HG03175 (cell line): ENCODE measurements around the gene SYNDIG1L.
"Not testable (repeated sequence)": the region's sequence is repeated elsewhere in the genome, so short reads cannot be mapped to it uniquely, and the experiment has no call there.

Experiments
- ATAC-seq: cut with Tn5 transposase; IDR thresholded peaks from one replicate; pipeline ENCODE4 v1.9.1; 2021; ENCODE audit warnings: mild to moderate bottlenecking, moderate library complexity; ENCODE audit not compliant: unreplicated experiment

SYNDIG1L gene

DNA sequence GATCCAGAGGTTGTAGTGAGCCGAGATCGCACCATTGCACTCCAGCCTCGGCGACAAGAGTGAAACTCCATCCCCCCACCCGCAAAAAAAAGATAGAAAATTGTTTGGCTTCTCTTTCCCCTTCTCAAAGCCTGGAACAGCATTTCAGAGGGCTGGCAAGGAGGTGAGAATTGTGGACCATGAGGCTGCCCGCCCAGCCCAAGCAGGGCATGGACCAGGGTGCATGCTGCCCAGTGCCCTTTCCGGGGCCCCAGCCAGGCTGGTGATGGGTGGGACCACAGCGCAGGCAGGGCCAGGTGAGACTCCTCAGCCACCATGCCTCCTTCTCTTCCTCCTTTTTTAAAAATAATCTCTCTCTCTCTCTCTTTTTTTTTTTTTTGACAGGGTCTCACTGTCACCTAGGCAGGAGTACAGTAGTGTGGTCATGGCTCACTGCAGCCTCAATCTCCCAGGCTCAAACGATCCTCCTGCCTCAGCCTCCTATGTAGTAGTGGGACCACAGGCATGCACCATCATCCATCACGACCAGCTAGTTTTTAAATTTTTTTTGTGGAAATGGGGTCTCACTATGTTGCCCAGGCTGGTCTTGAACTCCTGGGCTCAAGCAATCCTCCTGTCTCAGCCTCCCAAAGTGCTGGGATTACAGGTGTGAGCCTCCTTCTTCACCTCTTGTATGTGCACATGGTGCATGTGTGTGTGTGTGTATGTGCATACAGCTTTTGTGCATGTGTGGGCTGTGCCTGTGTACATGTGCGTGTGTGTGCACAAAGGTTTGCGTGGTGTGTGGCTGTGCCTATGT is 22.2 kb downstream of the SYNDIG1L start:
- ATAC-seq, result no peak

DNA sequence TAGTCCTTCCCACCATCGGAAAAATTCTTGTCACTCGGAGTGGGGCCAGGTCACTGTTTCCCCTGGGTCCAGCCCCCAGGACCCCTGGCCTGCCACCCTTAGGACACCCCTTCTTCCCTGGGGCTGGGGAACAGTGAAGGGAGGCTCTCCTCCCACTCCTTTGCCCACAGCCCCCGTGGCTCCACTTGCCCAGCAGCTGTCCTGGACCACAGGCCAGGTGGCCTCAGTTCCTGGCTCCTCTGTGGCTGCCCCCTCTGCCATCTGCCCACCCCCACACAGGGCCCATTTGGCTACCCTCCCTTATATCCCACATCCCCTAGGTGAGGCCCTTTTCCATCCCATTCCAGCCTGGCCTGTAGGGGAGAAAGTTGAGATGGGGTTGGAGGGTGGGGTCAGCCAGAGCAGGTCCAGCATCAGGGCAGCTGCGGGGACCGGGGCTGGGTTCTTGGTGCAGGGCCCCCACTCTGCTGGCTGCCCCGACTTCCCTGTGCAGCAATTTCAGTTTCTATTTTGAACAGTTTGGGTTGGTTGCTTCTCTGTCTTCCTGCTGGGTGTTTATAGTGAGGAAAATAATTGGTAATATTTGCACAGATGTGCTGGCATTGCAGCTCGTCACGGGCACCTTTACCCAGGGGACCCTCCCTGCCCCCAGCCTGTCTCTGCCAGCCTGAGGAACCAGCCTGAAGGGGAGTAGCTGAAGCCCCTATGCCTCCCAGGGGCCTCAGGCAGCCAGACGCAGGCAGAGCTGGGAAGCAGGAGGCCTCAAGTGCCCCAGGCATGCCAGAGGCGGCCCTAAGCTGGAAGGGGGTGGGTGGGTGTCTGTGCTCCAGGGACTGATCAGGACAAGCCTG is 23.4 kb downstream of the SYNDIG1L start:
- ATAC-seq, result no peak

DNA sequence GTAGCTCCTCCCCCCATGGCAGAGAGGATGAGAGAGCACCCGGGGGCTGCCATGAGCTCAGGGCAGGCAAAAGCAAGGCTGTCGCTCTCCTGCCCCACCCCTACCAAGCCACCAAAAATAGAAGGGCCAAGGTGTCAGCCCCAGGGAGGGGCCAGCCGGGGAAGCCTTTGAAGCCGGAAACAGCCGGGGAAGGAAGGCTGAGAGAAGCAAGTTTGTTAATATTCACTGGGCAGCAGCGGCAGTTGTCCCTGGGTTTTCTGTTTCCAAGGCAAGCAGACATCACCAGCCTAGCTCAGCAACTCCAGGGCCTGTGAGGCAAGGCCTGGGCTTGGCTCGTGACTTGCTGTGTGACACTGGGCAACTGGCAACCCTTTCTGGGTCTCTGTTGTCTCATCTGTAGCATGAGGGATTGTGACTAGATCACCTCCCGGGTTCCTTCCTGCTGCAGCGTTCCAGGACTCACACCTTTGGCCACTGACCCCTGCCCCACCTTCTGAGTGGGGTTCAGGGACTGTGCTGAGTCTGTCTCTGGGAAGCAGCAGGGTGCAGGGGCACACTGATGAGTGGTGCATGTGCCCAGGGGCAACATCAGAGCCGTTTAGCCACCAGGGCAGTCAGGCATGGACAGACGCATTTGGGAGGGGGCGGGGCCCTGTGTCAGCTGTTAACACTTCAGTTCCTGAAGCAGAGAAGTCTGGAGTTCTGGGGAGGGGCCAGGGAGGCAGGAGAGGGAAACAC is 24.3 kb downstream of the SYNDIG1L start:
- peak; percentile 83 for ATAC-seq

DNA sequence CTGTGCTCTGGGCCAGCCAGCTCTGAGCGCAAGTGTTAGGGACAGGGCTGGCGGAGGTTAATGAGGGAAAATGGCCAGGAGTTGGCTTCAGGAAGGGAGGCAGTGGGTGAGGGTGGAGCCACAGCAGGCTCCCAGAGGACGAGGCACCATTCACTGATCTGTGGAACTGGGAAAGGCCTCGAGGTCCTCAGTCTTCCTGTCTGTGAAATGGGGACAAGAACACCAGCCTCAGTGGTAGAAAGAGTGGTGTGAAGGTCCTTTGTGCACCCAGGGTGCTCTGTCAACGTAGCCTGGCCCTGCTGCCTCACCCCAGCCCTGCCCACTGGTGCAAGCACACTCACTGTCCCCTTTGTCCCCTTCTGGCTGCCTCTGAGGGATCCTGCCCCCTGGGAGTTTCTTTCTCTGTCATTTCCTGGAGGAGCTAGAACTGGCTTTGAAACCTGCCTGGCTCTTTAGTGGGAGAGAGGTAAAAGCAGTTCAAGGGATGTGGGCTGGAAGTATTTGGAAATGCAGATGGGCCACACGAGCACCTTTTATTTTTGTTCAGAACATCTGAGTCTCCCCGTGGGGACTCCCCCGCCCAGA is 25.0 kb downstream of the SYNDIG1L start:
- no peak for ATAC-seq

DNA sequence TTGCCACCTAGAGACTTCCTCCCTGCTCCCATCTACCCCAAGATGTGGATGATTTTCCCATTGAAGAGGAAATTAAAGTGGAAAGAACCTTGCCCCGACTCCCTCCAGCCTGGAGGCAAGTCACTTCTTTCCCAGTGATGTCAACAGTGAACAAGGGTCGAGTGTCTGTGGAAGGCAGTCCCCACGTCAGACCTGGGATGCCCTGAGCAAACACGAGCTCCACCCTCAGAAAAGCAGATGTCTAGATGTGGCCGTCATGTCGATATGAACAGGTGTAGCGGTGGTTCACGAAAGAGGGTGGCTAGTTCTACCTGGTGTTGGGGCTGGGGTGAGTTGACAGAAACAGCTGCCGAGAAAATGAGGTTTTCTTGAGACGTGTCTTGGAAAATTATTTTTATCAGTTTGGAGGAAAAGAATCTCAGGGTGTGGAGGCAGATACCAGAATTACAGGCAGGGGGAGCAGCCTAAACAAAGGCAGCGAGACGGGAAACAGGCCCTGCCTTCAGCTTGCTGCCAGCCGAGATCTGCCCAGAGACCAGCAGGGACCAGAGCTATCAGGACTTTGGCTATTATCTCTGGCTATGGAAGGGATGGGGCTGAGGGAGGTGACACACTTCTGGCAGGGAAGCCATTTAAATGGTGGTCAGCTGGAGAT is 25.9 kb downstream of the SYNDIG1L start:
- ATAC-seq, result no peak

DNA sequence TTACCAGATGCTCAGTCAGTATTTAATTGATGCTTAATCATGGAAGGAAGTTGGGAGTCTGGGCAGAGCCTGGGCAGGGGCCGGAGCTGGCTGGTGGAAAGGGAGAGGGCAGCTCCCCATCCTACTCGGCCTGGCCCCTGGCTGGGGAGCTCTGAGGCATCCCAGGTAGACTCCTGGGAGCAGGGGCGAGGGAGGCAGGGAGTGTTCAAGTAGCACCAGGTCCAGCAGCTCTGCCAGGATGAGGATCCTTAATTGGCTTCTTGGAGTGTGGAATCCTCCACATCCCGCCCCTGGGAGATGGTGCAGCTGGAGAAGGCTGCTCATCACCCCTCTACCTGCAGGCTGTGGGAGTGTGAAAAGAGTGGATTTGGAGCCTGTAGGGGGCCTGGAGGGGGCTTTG is 30.9 kb downstream of the SYNDIG1L start:
- ATAC-seq, result no peak

DNA sequence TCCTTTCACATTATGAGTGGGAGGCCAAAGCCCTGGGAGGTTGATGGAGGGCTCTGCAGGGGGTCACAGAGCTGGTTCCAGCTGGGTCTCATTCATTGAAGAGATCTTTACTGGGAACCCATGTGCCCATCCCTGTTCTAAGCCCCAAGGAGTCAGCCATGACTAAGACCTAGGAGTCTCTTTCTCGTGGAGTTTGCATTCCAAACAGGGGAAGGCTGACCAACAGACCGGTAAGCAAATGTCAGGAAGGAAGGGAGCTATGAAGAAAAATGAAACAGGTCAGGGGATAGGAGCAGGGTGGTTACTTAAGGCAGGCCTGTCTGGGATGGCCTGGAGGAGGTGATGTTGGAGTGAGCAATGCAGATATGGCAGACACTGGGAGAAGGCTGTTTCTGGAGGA is 31.5 kb downstream of the SYNDIG1L start:
- no peak for ATAC-seq

DNA sequence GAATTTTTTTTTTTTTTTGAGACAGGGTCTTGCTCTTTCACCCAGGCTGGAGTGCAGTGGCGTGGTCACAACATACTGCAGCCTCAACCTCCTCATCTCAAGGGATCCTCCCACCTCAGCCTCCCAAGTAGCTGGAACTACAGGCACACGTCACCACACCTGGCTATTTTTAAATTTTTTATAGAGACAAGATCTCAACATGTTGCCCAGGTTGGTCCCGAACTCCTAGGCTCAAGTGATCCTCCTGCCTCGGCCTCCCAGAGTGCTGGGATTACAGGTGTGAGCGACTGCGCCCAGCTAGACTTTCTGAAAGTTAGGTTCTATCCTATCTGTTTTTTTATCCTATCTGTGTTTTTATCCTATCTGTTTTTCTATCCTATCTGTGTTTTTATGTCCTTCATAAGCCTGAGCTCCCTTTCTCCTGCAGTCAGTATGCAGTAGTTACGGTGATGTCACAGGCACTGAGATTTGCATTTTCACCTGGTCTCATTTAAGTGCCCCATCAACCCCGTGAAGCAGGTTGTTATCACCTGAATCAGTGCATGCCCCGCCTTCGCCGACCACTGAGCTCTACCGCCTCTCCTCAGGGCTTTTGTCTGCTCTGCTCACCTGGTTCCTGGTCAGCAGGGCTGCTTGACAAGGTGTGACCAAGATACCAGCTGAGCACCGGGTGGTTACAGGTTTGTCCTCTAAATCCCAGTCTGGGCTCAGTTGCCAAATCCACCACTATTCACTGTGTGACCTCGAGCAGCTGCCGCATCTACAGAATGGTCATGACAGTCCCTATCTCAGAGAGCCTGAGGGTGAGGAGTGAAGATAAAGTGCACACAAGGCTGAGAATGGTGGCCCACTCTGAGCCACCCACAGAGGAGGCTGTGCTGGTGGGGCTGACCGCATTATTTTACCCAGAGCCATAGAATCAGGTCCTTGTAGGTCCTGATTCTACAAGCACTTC is 33.1 kb downstream of the SYNDIG1L start:
- ATAC-seq, result no peak

DNA sequence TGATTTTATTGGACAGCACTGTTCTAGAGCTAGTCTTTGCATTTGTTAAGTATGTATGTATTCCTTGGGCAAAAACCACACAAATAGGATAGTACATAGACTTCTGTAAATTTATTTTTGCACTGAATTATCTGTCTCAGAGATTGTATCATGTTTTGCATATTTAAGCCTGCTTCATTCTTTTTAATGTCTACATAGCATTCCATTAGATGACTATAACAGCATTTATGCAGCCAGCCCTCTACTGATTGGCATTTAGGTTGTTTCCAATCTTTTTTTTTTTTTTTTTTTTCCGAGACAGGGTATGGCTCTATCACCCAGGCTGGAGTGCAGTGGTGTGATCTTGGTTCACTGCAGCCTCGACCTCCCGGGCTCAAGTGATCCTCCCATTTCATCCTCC is 34.5 kb downstream of the SYNDIG1L start:
- no peak for ATAC-seq

DNA sequence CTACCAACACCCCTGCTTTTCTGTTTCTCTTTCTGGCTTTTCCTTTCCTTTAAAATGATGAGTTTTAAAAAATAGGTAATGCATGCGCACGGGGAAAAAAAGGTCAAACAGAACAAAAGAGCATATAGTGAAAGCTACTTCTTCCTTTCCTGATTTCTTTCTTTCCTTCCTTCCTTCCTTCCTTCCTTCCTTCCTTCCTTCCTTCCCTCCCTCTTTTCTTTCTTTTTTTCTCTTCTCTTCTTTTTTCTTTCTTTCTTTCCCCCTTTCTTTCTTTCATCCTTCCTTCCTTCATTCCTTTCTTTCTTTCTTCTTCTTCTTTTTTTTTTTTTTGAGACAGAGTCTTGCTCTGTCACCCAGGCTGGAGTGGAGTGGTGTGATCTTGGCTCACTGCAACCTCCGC is 35.5 kb downstream of the SYNDIG1L start:
- not testable (repeated sequence) for ATAC-seq

DNA sequence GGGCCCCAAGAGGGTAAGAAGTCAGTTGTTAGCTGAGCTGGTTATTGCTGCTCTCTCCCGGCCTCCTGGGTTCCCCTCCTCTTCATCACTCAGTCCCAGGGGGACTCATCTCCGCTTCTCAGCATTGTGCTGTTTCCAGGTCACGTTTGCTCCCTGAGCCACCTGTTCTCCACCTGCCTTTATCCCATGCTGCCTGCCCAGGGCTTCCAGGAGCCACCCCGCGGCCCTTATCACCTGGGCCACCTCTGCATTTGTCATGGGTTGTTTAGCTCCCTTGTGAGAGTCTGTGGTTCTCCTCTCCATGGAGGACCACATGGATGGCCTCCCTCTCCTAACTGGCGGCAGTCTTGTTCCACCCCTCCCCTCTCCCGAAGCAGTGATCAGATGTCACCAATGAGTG is 36.0 kb downstream of the SYNDIG1L start:
- ATAC-seq, result no peak

DNA sequence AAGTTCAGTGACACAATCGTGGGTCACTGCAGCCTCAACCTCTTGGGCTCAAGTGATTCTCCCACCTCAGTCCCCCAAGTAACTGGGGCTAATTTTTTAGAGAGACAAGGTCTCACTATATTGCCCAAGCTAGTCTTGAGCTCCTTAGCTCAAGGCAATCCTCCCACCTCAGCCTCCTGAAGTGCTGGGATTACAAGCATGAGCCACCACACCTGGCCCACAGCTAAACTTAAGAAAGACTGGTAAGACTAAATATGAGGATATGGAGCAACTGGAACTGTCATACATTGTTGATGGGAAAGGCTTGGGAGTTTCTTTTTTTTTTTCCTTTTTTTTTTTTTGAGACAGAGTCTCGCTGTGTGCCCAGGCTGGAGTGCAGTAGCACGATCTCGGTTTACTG is 43.8 kb downstream of the SYNDIG1L start:
- ATAC-seq, result no peak

DNA sequence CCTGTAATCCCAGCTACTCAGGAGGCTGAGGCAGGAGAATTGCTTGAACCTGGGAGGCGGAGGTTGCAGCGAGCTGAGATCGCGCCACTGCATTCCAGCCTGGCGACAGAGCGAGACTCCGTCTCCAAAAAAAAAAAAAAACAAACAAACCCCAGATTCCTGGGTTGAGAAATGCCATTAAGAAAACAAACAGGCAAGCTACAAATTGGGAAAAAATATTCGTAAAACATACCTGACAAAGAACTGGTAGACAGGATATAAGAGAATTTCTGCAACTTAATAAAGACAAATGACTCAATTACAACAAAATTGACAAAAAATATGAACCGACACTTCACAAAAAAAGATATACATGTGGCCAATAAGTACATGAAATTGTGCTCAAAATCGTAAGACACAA is 44.4 kb downstream of the SYNDIG1L start:
- ATAC-seq, result not testable (repeated sequence)

DNA sequence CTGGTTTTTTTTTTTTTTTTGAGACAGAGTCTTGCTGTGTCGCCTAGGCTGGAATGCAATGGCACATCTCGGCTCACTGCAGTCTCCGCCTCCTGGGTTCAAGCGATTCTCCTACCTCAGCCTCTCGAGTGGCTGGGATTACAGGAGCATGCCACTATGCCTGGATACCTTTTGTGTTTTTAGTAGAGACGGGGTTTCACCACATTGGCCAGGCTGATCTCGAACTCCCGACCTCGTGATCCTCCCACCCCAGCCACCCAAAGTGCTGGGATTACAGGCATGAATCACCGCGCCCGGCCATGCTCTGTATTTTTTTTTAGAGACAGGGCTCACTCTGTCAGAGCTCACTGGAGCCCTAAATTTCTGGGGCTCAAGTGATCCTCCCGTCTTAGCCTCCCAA is 45.2 kb downstream of the SYNDIG1L start:
- ATAC-seq, result no peak

DNA sequence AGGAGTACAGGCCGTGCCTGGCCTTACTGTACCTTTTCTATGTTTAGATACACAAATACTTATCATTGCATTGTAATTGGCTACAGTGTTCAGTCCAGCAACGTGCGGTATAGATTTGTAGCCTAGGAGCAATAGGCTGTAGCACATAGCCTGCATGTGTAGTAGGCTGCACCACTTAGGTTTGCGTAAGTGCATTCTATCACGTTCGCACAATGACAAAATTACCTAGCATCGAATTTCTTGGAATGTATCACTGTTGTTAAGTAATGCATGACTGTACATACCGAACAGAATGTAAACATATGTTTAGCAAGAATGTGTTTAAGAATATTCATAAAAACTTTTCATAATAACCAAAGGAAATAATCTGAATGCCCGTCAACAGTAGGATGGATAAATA is 45.8 kb downstream of the SYNDIG1L start:
- no peak for ATAC-seq

DNA sequence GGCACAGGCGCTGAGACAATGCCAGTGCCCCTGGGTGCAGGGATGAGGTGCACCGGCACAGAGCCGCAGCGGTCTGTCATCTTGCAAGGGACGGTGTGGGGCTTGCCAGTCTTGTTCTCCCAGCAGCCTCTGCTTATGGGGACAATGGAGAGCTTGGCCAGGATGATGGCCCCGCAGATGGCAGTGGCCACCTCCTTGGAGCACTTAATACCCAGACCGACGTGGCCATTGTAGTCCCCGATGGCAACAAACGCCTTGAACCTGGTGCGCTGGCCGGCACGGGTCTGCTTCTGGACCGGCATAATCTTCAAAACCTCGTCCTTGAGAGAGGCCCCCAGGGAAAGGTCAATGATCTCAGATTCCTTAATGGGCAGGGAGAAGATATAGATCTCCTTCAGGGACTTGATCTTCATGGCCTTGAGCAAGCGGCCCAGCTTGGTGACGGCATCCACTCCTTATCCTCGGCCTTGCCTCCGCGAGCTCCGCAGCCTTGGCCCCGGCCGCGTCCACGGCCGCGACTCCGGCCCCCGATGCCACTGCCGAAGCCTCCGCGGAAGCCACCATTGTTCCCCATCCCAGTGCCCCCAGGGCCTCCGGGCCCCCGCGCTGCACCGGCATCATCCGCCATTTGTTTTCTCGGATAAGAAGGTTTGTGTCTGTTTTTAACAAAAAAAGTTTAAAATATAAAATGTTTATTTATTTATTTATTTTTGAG is 47.9 kb downstream of the SYNDIG1L start:
- ATAC-seq, result no peak

DNA sequence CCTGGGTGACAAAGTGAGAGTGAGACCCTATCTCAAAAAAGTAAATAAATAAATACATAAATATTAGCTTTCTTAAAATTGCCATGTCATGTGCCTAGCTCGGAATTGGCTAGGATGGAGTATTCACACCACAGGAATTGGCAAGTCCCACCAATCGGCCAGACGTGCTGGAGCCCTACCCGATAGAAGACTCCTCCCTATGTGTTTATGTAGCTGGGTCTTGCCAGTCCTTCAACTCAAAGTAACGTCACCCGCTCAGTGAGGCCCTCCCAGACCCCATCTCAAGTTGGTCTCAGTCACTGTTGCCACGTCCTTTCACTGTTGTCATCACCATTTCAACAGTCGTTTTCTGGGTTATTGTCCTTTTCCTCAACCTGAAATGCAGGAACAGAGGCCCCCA is 57.6 kb downstream of the SYNDIG1L start:
- no peak for ATAC-seq

DNA sequence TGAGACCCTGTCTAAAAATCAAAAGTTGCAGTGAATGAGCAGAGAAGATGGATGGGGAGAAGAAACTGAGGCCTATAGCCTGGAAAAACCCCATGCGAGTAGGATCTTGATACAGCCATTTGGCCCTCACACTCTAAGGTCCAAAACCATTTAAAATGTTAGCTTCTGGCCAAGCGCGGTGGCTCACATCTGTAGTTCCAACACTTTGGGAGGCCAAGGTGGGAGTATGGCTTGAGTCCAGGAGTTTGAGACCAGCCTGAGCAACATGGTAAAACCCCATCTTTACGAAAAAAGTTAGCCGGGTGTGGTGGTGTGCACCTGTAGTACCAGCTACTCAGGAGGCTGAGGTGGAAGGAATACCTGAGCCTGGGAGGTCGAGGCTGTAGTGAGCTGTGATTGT is 58.0 kb downstream of the SYNDIG1L start:
- ATAC-seq, result no peak
